ENCODE measurements around the gene VWA8.

DNA sequence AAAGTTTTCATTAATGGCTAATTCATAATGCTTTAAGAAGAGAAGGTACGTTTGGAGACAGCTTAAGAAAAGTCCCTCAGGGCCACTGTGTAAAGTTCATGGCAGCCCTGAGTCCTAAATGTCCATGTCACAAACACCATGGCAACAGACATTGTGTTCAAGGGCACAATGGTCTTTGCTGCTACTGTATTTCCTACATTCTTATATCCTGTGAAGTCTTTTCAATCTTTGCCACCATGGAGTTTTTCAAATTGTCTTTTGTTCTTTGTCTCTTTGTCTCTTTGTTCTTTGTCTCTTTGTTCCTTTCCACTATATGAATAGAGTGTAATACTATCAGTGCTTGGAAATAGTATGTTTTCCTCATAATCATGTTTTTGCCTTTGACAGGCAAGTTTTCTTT is 178.8 kb downstream of the VWA8 start:
- TF ChIP-seq, protein P1, sequence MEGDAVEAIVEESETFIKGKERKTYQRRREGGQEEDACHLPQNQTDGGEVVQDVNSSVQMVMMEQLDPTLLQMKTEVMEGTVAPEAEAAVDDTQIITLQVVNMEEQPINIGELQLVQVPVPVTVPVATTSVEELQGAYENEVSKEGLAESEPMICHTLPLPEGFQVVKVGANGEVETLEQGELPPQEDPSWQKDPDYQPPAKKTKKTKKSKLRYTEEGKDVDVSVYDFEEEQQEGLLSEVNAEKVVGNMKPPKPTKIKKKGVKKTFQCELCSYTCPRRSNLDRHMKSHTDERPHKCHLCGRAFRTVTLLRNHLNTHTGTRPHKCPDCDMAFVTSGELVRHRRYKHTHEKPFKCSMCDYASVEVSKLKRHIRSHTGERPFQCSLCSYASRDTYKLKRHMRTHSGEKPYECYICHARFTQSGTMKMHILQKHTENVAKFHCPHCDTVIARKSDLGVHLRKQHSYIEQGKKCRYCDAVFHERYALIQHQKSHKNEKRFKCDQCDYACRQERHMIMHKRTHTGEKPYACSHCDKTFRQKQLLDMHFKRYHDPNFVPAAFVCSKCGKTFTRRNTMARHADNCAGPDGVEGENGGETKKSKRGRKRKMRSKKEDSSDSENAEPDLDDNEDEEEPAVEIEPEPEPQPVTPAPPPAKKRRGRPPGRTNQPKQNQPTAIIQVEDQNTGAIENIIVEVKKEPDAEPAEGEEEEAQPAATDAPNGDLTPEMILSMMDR (IDR thresholded peaks at IDR 0.05): no peak
- TF ChIP-seq POLR2A (IDR thresholded peaks at IDR 0.05): no peak

Data from thyroid gland (tissue), 4 donors.